GM12892 (cell line): ENCODE measurements around the gene PNMA6F.

Experiments
- POLR2A ChIP-seq: IDR thresholded peaks from 2 replicates; pipeline ENCODE4 v1.6.1; 2011; ENCODE audit warnings: low read depth, low read length, control low read depth
- POLR2AphosphoS5 ChIP-seq: IDR thresholded peaks from 2 replicates; pipeline ENCODE4 v1.6.1; 2011; ENCODE audit warnings: low read depth, low read length, control low read depth

DNA sequence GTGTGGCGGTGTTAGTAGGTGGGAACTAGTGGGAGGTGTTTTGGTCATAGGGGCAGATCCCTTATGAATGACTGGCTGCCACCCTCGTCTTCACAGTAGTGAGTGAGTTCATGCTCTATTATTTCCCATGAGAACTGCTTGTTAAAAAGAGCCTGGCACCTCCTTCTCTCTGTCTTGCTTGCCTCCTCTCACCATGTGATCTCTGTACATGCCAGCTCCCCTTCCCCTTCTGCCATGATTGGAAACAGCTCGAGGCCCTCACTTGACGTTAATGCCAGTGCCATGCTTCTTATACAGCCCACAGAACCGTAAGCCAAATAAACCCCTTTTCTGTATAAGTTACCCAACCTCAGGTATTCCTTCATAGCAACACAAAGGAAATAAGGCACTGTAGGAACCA, 21.7 kb downstream of the PNMA6F start:
- no peak for TF ChIP-seq POLR2A
- TF ChIP-seq POLR2AphosphoS5 = no peak
